Mammary microvascular endothelial cell (primary cell): ENCODE data around the gene LAMTOR4. TPM values are rescaled to one million over a fixed set of nuclear protein-coding genes. Genes with fewer than 3 reads are reported as not detected.

ENCODE experiments used
- total RNA-seq: library from RNA; depleted of rRNA; stranded (reverse); fragments of >200 nt; gene quantifications from 2 replicates; pipeline ENCODE4 v1.2.3, GENCODE V29; 2015

LAMTOR4 gene
- 184 and 224 TPM in 2 replicates for total RNA-seq

GRCh38 chr7:100148559-100149328 is at the start of gene LAMTOR4:
LAMTOR4 (plus strand) TSS chr7:100148918; CDS start chr7:100148973, 55 bp downstream.

GRCh38 chr7:100101016-100101862 is 47.5 kb upstream of the LAMTOR4 start, which contains the start of the genes AP4M1 and MCM7:
AP4M1 (plus strand) TSS chr7:100101643; CDS start chr7:100101715, 72 bp downstream.
MCM7 (minus strand) TSS chr7:100101397; CDS start chr7:100101294, 103 bp downstream.

GRCh38 chr7:100119072-100119969 is 29.4 kb upstream of the LAMTOR4 start, which contains the start of the genes CNPY4 and TAF6:
CNPY4 (plus strand) TSS chr7:100119634; CDS start chr7:100119745, 111 bp downstream.
TAF6 (minus strand) TSS chr7:100119358; CDS start chr7:100114209, 5,149 bp downstream.

GRCh38 chr7:100126931-100127865 is 21.5 kb upstream of the LAMTOR4 start, which contains the start of gene MBLAC1:
MBLAC1 (plus strand) TSS chr7:100126967; CDS start chr7:100127396, 429 bp downstream.

GRCh38 chr7:100158229-100159098 is 9.7 kb downstream of the LAMTOR4 start, which contains the start of gene TRAPPC14:
TRAPPC14 (minus strand) TSS chr7:100158723; CDS start chr7:100158499, 224 bp downstream.

GRCh38 chr7:100177045-100178001 is 28.6 kb downstream of the LAMTOR4 start, which contains the start of the genes GPC2 and STAG3:
GPC2 (minus strand) TSS chr7:100177381; CDS start chr7:100177199, 182 bp downstream.
STAG3 (plus strand) TSS chr7:100177918; CDS start chr7:100180557, 2,639 bp downstream.

Other genes starting within 250 kb of the LAMTOR4 start
- 24.0 and 25.8 TPM in 2 replicates for gene TRIM4, start 229.4 kb upstream of the LAMTOR4 start, total RNA-seq
- not detected in 2 replicates for gene GJC3, start 219.3 kb upstream of the LAMTOR4 start, total RNA-seq
- not detected in 2 replicates for gene AZGP1, start 172.9 kb upstream of the LAMTOR4 start, total RNA-seq
- gene ZKSCAN1, start 133.3 kb upstream of the LAMTOR4 start, total RNA-seq, result 11.3 and 13.6 TPM in 2 replicates
- 6.1 and 8.3 TPM in 2 replicates for gene ZSCAN21, start 99.1 kb upstream of the LAMTOR4 start, total RNA-seq
- 19.1 and 21.1 TPM in 2 replicates for gene ZNF3, start 67.2 kb upstream of the LAMTOR4 start, total RNA-seq
- 102 and 125 TPM in 2 replicates for gene COPS6, start 59.9 kb upstream of the LAMTOR4 start, total RNA-seq
- 149 and 155 TPM in 2 replicates for gene MCM7, start 47.5 kb upstream of the LAMTOR4 start, total RNA-seq
- gene AP4M1, start 47.3 kb upstream of the LAMTOR4 start, total RNA-seq, result 16.1 and 18.5 TPM in 2 replicates
- gene TAF6, start 29.6 kb upstream of the LAMTOR4 start, total RNA-seq, result 56.0 and 63.9 TPM in 2 replicates
- gene CNPY4, start 29.3 kb upstream of the LAMTOR4 start, total RNA-seq, result 23.8 and 25.7 TPM in 2 replicates
- gene MBLAC1, start 22.0 kb upstream of the LAMTOR4 start, total RNA-seq, result 4.7 and 5.0 TPM in 2 replicates
- gene TRAPPC14, start 9.8 kb downstream of the LAMTOR4 start, total RNA-seq, result 4.7 and 6.3 TPM in 2 replicates
- 2.7 and 3.9 TPM in 2 replicates for gene GAL3ST4, start 19.7 kb downstream of the LAMTOR4 start, total RNA-seq
- gene GPC2, start 28.5 kb downstream of the LAMTOR4 start, total RNA-seq, result 0.89 and 1.00 TPM in 2 replicates
- 0.10 and 0.13 TPM in 2 replicates for gene STAG3, start 29.0 kb downstream of the LAMTOR4 start, total RNA-seq
- not detected in 2 replicates for gene PVRIG, start 71.0 kb downstream of the LAMTOR4 start, total RNA-seq
- gene SPDYE3, start 158.8 kb downstream of the LAMTOR4 start, total RNA-seq, result 0.05 TPM in 1 of 2 replicates, not detected in the other
- gene PILRB, start 209.2 kb downstream of the LAMTOR4 start, total RNA-seq, result 14.1 and 18.6 TPM in 2 replicates
- not detected in 2 replicates for gene PILRA, start 224.6 kb downstream of the LAMTOR4 start, total RNA-seq